Measurements from ENCODE around the gene XYLT1.
A peak's percentile ranks its signal among the peaks of the same experiment; 100 is the strongest.
"Not testable (repeated sequence)": the region's sequence is repeated elsewhere in the genome, so short reads cannot be mapped to it uniquely, and the experiment has no call there.

Gene XYLT1

GRCh38 chr16:17325476-17326143 lies 145.2 kb downstream of the XYLT1 start:
- H3K27ac ChIP-seq: no peak overlapping the region
- no peak for DNase-seq (ENCODE audit: low read depth, low spot score)

- no peak overlapping the region for H3K27ac ChIP-seq
Measured at GRCh38 chr16:17324451-17324850, 146.3 kb downstream of the XYLT1 start.

GRCh38 chr16:17323171-17323570 lies 147.6 kb downstream of the XYLT1 start:
- DNase-seq (ENCODE audit: low read depth, low spot score): no peak
- H3K27ac ChIP-seq: no peak overlapping the region

More at GRCh38 chr16:17324451-17324850, 146.3 kb downstream of the XYLT1 start:
- no peak for DNase-seq (ENCODE audit: low read depth, low spot score)

- no peak overlapping the region for H3K27ac ChIP-seq
- no peak for DNase-seq (ENCODE audit: low read depth, low spot score)
Measured at GRCh38 chr16:17321824-17322223, 148.9 kb downstream of the XYLT1 start.

- peak overlapping the region; percentile 20 for H3K27ac ChIP-seq
Measured at GRCh38 chr16:17320009-17320408, 150.8 kb downstream of the XYLT1 start.

GRCh38 chr16:17318238-17318637 lies 152.5 kb downstream of the XYLT1 start:
- no peak for DNase-seq (ENCODE audit: low read depth, low spot score)

More at GRCh38 chr16:17320009-17320408, 150.8 kb downstream of the XYLT1 start:
- DNase-seq (ENCODE audit: low read depth, low spot score): no peak

GRCh38 chr16:17316005-17316404 lies 154.8 kb downstream of the XYLT1 start:
- DNase-seq (ENCODE audit: low read depth, low spot score): no peak
- H3K27ac ChIP-seq: no peak overlapping the region

More at GRCh38 chr16:17318238-17318637, 152.5 kb downstream of the XYLT1 start:
- H3K27ac ChIP-seq: no peak overlapping the region

- no peak for DNase-seq (ENCODE audit: low read depth, low spot score)
- peak overlapping the region; percentile 56 for H3K27ac ChIP-seq
Measured at GRCh38 chr16:17313793-17314547, 156.8 kb downstream of the XYLT1 start.

GRCh38 chr16:17313085-17313611 lies 157.6 kb downstream of the XYLT1 start:
- H3K27ac ChIP-seq: peak overlapping the region; percentile 56
- DNase-seq (ENCODE audit: low read depth, low spot score): no peak

- DNase-seq (ENCODE audit: low read depth, low spot score): peak; percentile 64
Measured at GRCh38 chr16:17312094-17312710, 158.6 kb downstream of the XYLT1 start.

GRCh38 chr16:17311333-17312093 lies 159.2 kb downstream of the XYLT1 start:
- H3K27ac ChIP-seq: peak overlapping the region; percentile 56
- DNase-seq (ENCODE audit: low read depth, low spot score): no peak

More at GRCh38 chr16:17312094-17312710, 158.6 kb downstream of the XYLT1 start:
- peak overlapping the region; percentile 56 for H3K27ac ChIP-seq

- DNase-seq (ENCODE audit: low read depth, low spot score): no peak
- no peak overlapping the region for H3K27ac ChIP-seq
Measured at GRCh38 chr16:17309510-17309909, 161.2 kb downstream of the XYLT1 start.

GRCh38 chr16:17308186-17308585 lies 162.6 kb downstream of the XYLT1 start:
- DNase-seq (ENCODE audit: low read depth, low spot score): no peak
- no peak overlapping the region for H3K27ac ChIP-seq

GRCh38 chr16:17307504-17307903 lies 163.3 kb downstream of the XYLT1 start:
- no peak for DNase-seq (ENCODE audit: low read depth, low spot score)
- no peak overlapping the region for H3K27ac ChIP-seq

- no peak for DNase-seq (ENCODE audit: low read depth, low spot score)
- no peak overlapping the region for H3K27ac ChIP-seq
Measured at GRCh38 chr16:17306745-17307144, 164.0 kb downstream of the XYLT1 start.

- H3K27ac ChIP-seq: not testable (repeated sequence)
Measured at GRCh38 chr16:17306211-17306610, 164.5 kb downstream of the XYLT1 start.

GRCh38 chr16:17305694-17306093 lies 165.1 kb downstream of the XYLT1 start:
- no peak for DNase-seq (ENCODE audit: low read depth, low spot score)
- H3K27ac ChIP-seq: no peak overlapping the region

More at GRCh38 chr16:17306211-17306610, 164.5 kb downstream of the XYLT1 start:
- DNase-seq (ENCODE audit: low read depth, low spot score): not testable (repeated sequence)

- H3K27ac ChIP-seq: peak overlapping the region; percentile 61
- peak; percentile 87 for DNase-seq (ENCODE audit: low read depth, low spot score)
Measured at GRCh38 chr16:17304491-17305119, 166.2 kb downstream of the XYLT1 start.

GRCh38 chr16:17304106-17304490 lies 166.7 kb downstream of the XYLT1 start:
- no peak for DNase-seq (ENCODE audit: low read depth, low spot score)
- peak overlapping the region; percentile 61 for H3K27ac ChIP-seq

- no peak for DNase-seq (ENCODE audit: low read depth, low spot score)
- H3K27ac ChIP-seq: no peak overlapping the region
Measured at GRCh38 chr16:17303101-17303500, 167.7 kb downstream of the XYLT1 start.
